Naive B cell (primary cell): ENCODE measurements around the gene MESP1. TPM values are rescaled to one million over a fixed set of nuclear protein-coding genes. Genes with fewer than 3 reads are reported as not detected.

Experiments used
- ATAC-seq, 2 donors: fragments of 150-1000 bp; cut with Tn5 transposase; 2 replicates each; pipeline ENCODE4 v1.10.0; 2021; ENCODE audit warnings: low read depth in 2 of 2, mild to moderate bottlenecking in 2 of 2, moderate library complexity in 2 of 2
- DNase-seq: peaks from one replicate; pipeline ENCODE4 v3.0.0; 2022
- H3K27ac Mint-ChIP-seq, 6 donors: one replicate each; pipeline ENCODE4 v1.8.0; 2020 to 2022; ENCODE audit warnings: mild to moderate bottlenecking in 6 of 6, mixed read lengths in 6 of 6, moderate library complexity in 5 of 6, inconsistent platforms in 2 of 6
- H3K27me3 Mint-ChIP-seq, 3 donors: one replicate each; pipeline ENCODE4 v1.8.0; 2021 to 2022; ENCODE audit warnings: mixed read lengths in 3 of 3, mild to moderate bottlenecking in 1 of 3
- H3K36me3 Mint-ChIP-seq, 2 donors: one replicate each; pipeline ENCODE4 v1.8.0; 2020 to 2022; ENCODE audit warnings: mixed read lengths in 2 of 2, inconsistent platforms in 1 of 2, mild to moderate bottlenecking in 1 of 2
- H3K4me1 Mint-ChIP-seq, 3 donors: one replicate each; pipeline ENCODE4 v1.8.0; 2020 to 2022; ENCODE audit warnings: mixed read lengths in 3 of 3, inconsistent platforms in 1 of 3, mild to moderate bottlenecking in 1 of 3, moderate library complexity in 1 of 3
- H3K4me3 Mint-ChIP-seq, 8 donors: one replicate each; pipeline ENCODE4 v1.8.0; 2020 to 2022; ENCODE audit warnings: mild to moderate bottlenecking in 8 of 8, mixed read lengths in 8 of 8, moderate library complexity in 8 of 8, inconsistent platforms in 2 of 8
- H3K9me3 Mint-ChIP-seq, 7 donors: one replicate each; pipeline ENCODE4 v1.8.0; 2020 to 2022; ENCODE audit warnings: mixed read lengths in 7 of 7, mild to moderate bottlenecking in 5 of 7, inconsistent platforms in 2 of 7, moderate library complexity in 1 of 7
- polyA plus RNA-seq, 6 donors: library from polyadenylated mRNA; unstranded; fragments of 300-500 nt; fragmentation: Illumina TruSeq; gene quantifications; one replicate each; pipeline ENCODE4 v1.2.3, GENCODE V29; 2021; ENCODE audit warnings: low read depth in 6 of 6

The MESP1 gene
- polyA plus RNA-seq, 6 donors from 2014 or later: 0.28 to 0.71 (median 0.50) TPM; not detected in 2

- Mint-ChIP-seq H3K27ac (peak overlapping the region in 1 of 6 donors; percentile 50), H3K4me1 (peaks cover 0 to 8% (median 6%) of the 10 kb centered on the region in 3 donors), H3K36me3 (no peaks in the 10 kb centered on the region), H3K9me3 (no peaks in the 10 kb centered on the region), H3K4me3 (peak overlapping the region in 3 of 8 donors; percentile 0 to 80 (median 25)), H3K27me3 (peaks cover 0 to 23% (median 7%) of the 10 kb centered on the region in 3 donors)
- ATAC-seq (no peak), DNase-seq (no peak)
These were observed 3.1 kb downstream of the MESP1 start for GRCh38 chr15:89747708-89748682.

DNA sequence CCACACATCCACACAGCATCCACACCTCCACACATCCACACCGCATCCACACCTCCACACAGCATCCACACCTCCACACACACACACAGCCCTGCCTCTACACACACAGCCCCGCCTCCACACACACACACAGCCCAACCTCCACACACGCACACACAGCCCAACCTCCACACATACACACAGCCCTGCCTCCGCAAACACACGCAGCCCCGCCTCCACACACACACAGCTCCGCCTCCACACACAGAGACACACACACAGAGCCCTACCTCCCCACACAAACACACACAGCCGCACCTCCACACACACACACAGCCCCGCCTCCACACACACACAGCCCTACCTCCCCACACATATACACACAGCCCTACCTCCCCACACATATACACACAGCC, 4.7 kb downstream of the MESP1 start:
- Mint-ChIP-seq H3K9me3 (no peaks in the 10 kb centered on the region), H3K27ac (no peak overlapping the region), H3K36me3 (no peaks in the 10 kb centered on the region), H3K4me1 (peaks cover 0 to 6% (median 6%) of the 10 kb centered on the region in 3 donors), H3K27me3 (peaks cover 0 to 18% (median 13%) of the 10 kb centered on the region in 3 donors), H3K4me3 (no peak overlapping the region)
- ATAC-seq: no peak
- no peak for DNase-seq

DNA sequence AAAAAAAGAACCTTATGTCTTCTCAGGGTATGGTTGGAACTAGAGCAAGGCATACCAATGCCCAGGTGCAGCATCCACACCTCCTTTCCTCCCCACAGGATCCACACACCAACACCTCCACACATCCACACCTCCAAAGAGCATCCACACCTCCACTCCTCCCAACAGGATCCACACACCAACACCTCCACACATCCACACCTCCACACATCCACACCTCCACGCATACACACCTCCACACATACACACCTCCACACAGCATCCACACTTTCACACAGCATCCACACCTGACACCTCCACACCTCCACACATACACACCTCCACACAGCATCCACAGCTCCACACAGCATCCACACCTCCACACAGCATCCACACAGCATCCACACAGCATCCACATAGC, 5.3 kb downstream of the MESP1 start:
- peaks cover 0 to 18% (median 13%) of the 10 kb centered on the region in 3 donors for H3K27me3 Mint-ChIP-seq
- no peaks in the 10 kb centered on the region for H3K36me3 Mint-ChIP-seq
- no peak for DNase-seq
- ATAC-seq: no peak
- no peak overlapping the region for H3K4me3 Mint-ChIP-seq
- H3K4me1 Mint-ChIP-seq: peaks cover 0 to 6% (median 6%) of the 10 kb centered on the region in 3 donors
- H3K9me3 Mint-ChIP-seq: no peaks in the 10 kb centered on the region
- no peak overlapping the region for H3K27ac Mint-ChIP-seq

- peaks cover 2 to 7% (median 6%) of the 10 kb centered on the region in 3 donors for H3K4me1 Mint-ChIP-seq
- H3K27me3 Mint-ChIP-seq: peaks cover 0 to 19% (median 13%) of the 10 kb centered on the region in 3 donors
- no peaks in the 10 kb centered on the region for H3K36me3 Mint-ChIP-seq
- no peak overlapping the region for H3K27ac Mint-ChIP-seq
- no peaks in the 10 kb centered on the region for H3K9me3 Mint-ChIP-seq
- no peak overlapping the region for H3K4me3 Mint-ChIP-seq
- no peak for DNase-seq
- no peak for ATAC-seq
These were observed 5.9 kb downstream of the MESP1 start for GRCh38 chr15:89745131-89745530.

- Mint-ChIP-seq H3K27ac (peak overlapping the region in 2 of 6 donors; percentile 28 to 61), H3K9me3 (no peaks in the 10 kb centered on the region), H3K36me3 (no peaks in the 10 kb centered on the region), H3K4me1 (peaks cover 0 to 3% (median 2%) of the 10 kb centered on the region in 3 donors), H3K4me3 (no peak overlapping the region), H3K27me3 (peaks cover 0 to 12% (median 8%) of the 10 kb centered on the region in 3 donors)
- DNase-seq (no peak), ATAC-seq (no peak)
These were observed 7.5 kb downstream of the MESP1 start for GRCh38 chr15:89743594-89743993.

DNA sequence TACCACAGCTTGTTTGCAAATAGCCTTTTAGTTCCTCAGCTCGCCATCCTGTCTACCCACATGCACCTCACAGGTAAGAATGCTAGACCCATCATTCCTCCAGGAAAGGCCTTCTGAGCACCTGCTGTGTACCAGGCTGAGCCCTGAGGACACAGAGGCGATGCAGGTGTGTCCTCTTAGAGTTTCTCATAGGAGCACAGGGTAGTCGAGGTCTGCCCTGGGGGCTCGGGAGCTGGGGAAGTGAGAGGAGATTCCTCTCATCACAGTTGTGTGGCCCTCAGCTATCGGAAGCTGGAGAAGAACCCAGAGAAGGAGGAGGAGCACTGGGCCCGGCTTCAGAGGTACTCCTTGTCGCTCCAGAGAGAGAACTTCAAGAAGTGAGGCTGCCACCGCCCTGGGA, 8.0 kb downstream of the MESP1 start:
- H3K9me3 Mint-ChIP-seq: no peaks in the 10 kb centered on the region
- no peaks in the 10 kb centered on the region for H3K36me3 Mint-ChIP-seq
- peak overlapping the region in 1 of 8 donors; percentile 54 for H3K4me3 Mint-ChIP-seq
- no peak for ATAC-seq
- H3K4me1 Mint-ChIP-seq: peaks cover 0 to 3% (median 2%) of the 10 kb centered on the region in 3 donors
- H3K27me3 Mint-ChIP-seq: peaks cover under 1 to 9% (median 8%) of the 10 kb centered on the region in 3 donors
- no peak for DNase-seq
- H3K27ac Mint-ChIP-seq: no peak overlapping the region

DNA sequence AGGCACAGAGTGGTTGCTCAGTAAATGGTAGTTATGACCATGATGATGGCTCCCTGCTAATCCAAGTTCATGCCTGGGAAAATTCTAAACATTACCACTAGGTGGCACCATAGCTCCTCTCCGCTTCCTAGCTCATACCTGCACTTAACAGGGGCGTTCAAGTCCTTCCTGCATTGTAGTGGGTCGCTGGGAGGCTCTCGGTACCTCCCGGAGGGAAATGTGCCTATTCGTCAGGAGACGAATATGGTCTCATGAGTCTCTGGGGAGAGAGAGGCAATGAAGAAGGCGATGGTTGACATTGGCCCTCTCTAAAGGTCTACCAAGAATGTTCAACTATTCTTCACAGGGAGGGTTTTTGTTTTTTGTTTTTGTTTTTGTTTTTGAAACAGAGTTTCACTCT, 10.9 kb downstream of the MESP1 start:
- DNase-seq (peak; percentile 60), ATAC-seq (peak; percentile 81 to 86)
- H3K9me3 Mint-ChIP-seq: no peaks in the 10 kb centered on the region
- H3K4me3 Mint-ChIP-seq: peak overlapping the region in 1 of 8 donors; percentile 47
- peak overlapping the region in 1 of 6 donors; percentile 62 for H3K27ac Mint-ChIP-seq
- peaks cover 0 to 3% (median 2%) of the 10 kb centered on the region in 3 donors for H3K4me1 Mint-ChIP-seq
- H3K27me3 Mint-ChIP-seq: peaks cover 15 to 33% (median 26%) of the 10 kb centered on the region in 3 donors
- no peaks in the 10 kb centered on the region for H3K36me3 Mint-ChIP-seq

DNA sequence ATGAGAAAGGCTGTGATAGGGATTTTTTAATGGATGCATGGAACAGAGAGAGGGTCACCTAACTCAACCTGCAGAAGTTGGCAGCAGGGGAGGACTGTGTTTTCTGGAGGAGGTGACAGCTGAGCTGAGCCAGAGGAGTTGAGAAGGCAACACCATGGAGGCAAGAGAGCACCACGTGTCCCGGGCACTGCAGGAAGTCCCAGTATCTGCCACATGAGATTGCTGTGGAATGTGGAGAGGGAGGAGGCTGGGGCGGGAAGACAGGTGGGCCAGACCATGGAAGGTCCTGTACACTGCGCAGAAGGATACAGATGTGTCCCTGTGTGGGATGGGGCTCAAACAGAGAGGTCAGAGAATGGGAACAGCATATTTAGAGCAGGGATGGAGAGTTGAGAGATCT, 15.3 kb downstream of the MESP1 start:
- Mint-ChIP-seq H3K36me3 (no peaks in the 10 kb centered on the region), H3K27me3 (peaks cover 28 to 52% (median 44%) of the 10 kb centered on the region in 3 donors), H3K4me1 (peaks cover 0 to 3% (median 2%) of the 10 kb centered on the region in 3 donors), H3K4me3 (no peak overlapping the region), H3K27ac (no peak overlapping the region), H3K9me3 (no peaks in the 10 kb centered on the region)
- ATAC-seq (no peak), DNase-seq (no peak)

DNA sequence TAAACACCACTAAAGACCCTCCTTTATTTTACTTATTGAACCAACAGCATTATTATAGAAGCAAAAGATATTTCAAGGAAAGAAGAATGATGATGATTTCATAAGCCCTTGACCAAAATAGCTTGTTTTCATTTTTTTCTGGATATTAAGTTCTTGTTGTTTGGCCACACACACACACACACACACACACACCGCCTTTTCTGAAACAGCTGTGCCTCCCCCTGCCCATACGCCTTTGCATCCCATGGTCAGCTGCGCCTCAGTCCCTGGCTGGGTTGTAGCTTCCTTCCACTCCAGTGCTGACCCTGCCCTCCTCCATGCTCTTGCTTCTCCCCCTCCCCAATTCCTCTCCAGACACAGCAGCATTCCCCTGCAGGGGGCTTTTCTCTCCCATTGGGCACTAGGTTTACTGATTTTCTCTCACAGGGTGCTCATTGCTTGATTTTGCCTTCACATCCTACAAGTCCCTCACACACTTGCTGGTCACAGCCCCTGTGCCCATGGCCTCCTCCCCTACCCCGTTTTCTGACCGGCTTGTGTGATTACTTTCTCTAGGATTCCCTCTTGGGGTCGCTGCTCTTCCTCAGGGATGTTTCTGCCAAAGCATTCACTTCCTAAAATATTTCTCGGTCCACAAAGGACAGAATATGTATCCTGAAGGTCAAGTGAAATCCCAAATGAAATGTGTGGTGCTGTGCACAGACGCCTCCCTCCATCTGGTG, 18.4 kb downstream of the MESP1 start:
- peak overlapping the region in 1 of 8 donors; percentile 56 for H3K4me3 Mint-ChIP-seq
- H3K9me3 Mint-ChIP-seq: no peaks in the 10 kb centered on the region
- H3K27me3 Mint-ChIP-seq: peaks cover 24 to 47% (median 46%) of the 10 kb centered on the region in 3 donors
- H3K4me1 Mint-ChIP-seq: no peaks in the 10 kb centered on the region
- no peak overlapping the region for H3K27ac Mint-ChIP-seq
- ATAC-seq (no peak), DNase-seq (no peak)
- no peaks in the 10 kb centered on the region for H3K36me3 Mint-ChIP-seq

GRCh38 chr15:89731275-89731674, 19.8 kb downstream of the MESP1 start:
- H3K27me3 Mint-ChIP-seq: peaks cover 31 to 46% (median 38%) of the 10 kb centered on the region in 3 donors
- H3K4me3 Mint-ChIP-seq: no peak overlapping the region
- H3K4me1 Mint-ChIP-seq: no peaks in the 10 kb centered on the region
- no peaks in the 10 kb centered on the region for H3K9me3 Mint-ChIP-seq
- no peaks in the 10 kb centered on the region for H3K36me3 Mint-ChIP-seq
- ATAC-seq: no peak
- H3K27ac Mint-ChIP-seq: no peak overlapping the region
- no peak for DNase-seq

DNA sequence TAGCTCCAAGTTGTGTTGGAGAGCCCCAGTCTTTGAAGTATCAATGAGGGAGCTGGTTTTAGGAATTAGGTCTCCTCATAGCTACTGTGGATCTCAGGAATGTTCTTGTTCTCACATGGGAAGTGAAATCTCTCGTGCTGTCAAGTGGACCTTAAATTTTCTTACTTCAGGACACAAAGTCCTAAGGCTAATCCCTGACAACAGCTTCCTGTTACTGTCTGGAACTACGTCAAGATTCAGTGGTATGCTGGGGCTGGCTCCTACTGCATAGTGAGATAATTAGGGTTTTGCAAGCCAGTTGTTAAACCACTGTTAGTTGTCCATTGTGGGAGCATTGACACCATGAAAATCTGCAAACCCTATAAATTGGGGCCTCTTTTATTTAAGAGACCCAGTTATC, 22.8 kb downstream of the MESP1 start:
- Mint-ChIP-seq H3K4me1 (no peaks in the 10 kb centered on the region), H3K27ac (no peak overlapping the region), H3K27me3 (peaks cover 19 to 24% (median 20%) of the 10 kb centered on the region in 3 donors), H3K36me3 (no peaks in the 10 kb centered on the region), H3K4me3 (no peak overlapping the region), H3K9me3 (peaks cover 0 to 10% (median 5%) of the 10 kb centered on the region in 7 donors)
- no peak for ATAC-seq
- no peak for DNase-seq

DNA sequence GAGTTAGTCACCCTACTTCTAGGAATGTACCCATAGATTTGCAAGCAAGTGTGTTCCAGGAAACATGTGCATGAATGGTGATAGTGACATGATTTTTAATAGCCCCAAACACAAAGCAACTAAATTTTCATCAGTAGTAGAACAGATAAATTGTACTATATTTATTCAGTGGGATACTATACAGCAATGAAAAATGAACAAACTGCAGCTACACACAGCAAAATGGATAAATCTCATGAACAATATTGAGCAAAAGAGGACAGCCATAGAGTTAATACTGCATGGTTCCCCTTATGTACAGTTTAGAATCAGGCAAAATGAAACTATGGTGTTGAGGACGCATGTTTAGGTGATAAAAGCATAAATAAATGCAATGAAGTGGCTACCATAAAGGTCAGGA, 26.0 kb downstream of the MESP1 start:
- Mint-ChIP-seq H3K27me3 (peaks cover 26 to 42% (median 35%) of the 10 kb centered on the region in 3 donors), H3K27ac (no peak overlapping the region), H3K9me3 (peaks cover 0 to 24% (median 7%) of the 10 kb centered on the region in 7 donors), H3K36me3 (no peaks in the 10 kb centered on the region), H3K4me3 (no peak overlapping the region), H3K4me1 (no peaks in the 10 kb centered on the region)
- no peak for ATAC-seq
- no peak for DNase-seq

- H3K4me3 Mint-ChIP-seq: no peak overlapping the region
- no peak for ATAC-seq
- H3K4me1 Mint-ChIP-seq: no peaks in the 10 kb centered on the region
- peaks cover 26 to 43% (median 35%) of the 10 kb centered on the region in 3 donors for H3K27me3 Mint-ChIP-seq
- H3K9me3 Mint-ChIP-seq: peaks cover 0 to 24% (median 7%) of the 10 kb centered on the region in 7 donors
- DNase-seq: no peak
- H3K27ac Mint-ChIP-seq: no peak overlapping the region
- H3K36me3 Mint-ChIP-seq: no peaks in the 10 kb centered on the region
These were observed 26.4 kb downstream of the MESP1 start for GRCh38 chr15:89724621-89725020.
